B cell (primary cell): Measurements from ENCODE around the gene RARB. TPM values are rescaled to one million over a fixed set of nuclear protein-coding genes. Genes with fewer than 3 reads are reported as not detected.

Experiments used
- ATAC-seq: fragments of 200-7000 bp; cut with Tn5 transposase; one replicate; pipeline ENCODE4 v1.10.0; 2021; ENCODE audit warnings: low read depth, mild to moderate bottlenecking, moderate number of reproducible peaks, moderate library complexity
- CTCF ChIA-PET: fragments of 350-600 bp; sonication (Branson Sonifier 250); formaldehyde crosslinking; loops from one replicate; lab custom pipeline; 2021; ENCODE audit warnings: antibody characterized with exemption, inconsistent platforms; lab: Charles Lee
- POLR2A ChIA-PET: fragments of 350-600 bp; sonication (Branson Sonifier 250); formaldehyde crosslinking; loops from one replicate; lab custom pipeline; 2021; ENCODE audit warnings: antibody characterized with exemption; lab: Charles Lee
- DNase-seq: peaks from one replicate; pipeline ENCODE4 v3.0.0; 2013
- H2AFZ ChIP-seq: 2 replicates; pipeline ENCODE4 v1.6.1; 2012; ENCODE audit warnings: mild to moderate bottlenecking, low read depth, low read length; ENCODE audit not compliant: insufficient read depth, poor library complexity, severe bottlenecking
- H3K27ac ChIP-seq, 2 donors: 1 replicate in 1 of 2; 2 replicates in 1 of 2; pipeline ENCODE4 v1.5.1; 2012 to 2013; ENCODE audit warnings: low read length in 2 of 2, mild to moderate bottlenecking in 2 of 2, moderate library complexity in 1 of 2
- H3K27me3 ChIP-seq, 4 experiments: fragments of 200-600 bp in 1 of 4; sonication (generic) in 1 of 4; replicated peaks in 1 of 4; 1 replicate in 2 of 4; 2 replicates in 2 of 4; pipeline versions ENCODE4 v1.6.1 to v1.7.0; 2013 to 2016; ENCODE audit warnings: low read length in 3 of 4, mild to moderate bottlenecking in 2 of 4, mixed read lengths in 1 of 4, moderate library complexity in 1 of 4; ENCODE audit not compliant: insufficient read depth in 4 of 4, control insufficient read depth in 3 of 4; ENCODE audit errors: control extremely low read depth in 1 of 4
- H3K36me3 ChIP-seq, 2 experiments: replicated peaks in 1 of 2; 1 replicate in 1 of 2; 2 replicates in 1 of 2; pipeline versions ENCODE4 v1.6.1 to v1.7.1; 2013; ENCODE audit warnings: low read length in 1 of 2; ENCODE audit not compliant: insufficient read depth in 2 of 2, control insufficient read depth in 1 of 2; ENCODE audit errors: control extremely low read depth in 1 of 2, extremely low read depth in 1 of 2
- H3K4me1 ChIP-seq, 2 donors: fragments of 200-600 bp in 1 of 2; sonication (generic) in 1 of 2; 1 replicate in 1 of 2; 2 replicates in 1 of 2; pipeline versions ENCODE4 v1.5.1 to v1.6.1; 2013 to 2017; ENCODE audit warnings: low read length in 2 of 2; ENCODE audit not compliant: control insufficient read depth in 2 of 2, insufficient read depth in 2 of 2
- H3K4me2 ChIP-seq: replicated peaks from 2 replicates; pipeline ENCODE3; 2012; ENCODE audit warnings: mild to moderate bottlenecking, low read depth, low read length; ENCODE audit not compliant: poor library complexity, severe bottlenecking
- H3K4me3 ChIP-seq, 5 experiments: fragments of 200-600 bp in 1 of 5; sonication (generic) in 1 of 5; 1 replicate in 3 of 5; 2 replicates in 2 of 5; pipeline versions ENCODE4 v1.5.1 to v1.7.0; 2011 to 2016; ENCODE audit warnings: low read length in 4 of 5, mild to moderate bottlenecking in 4 of 5, low read depth in 2 of 5, control low read depth in 1 of 5, moderate library complexity in 1 of 5; ENCODE audit not compliant: insufficient read depth in 1 of 5; ENCODE audit errors: control extremely low read depth in 1 of 5, extremely low read depth in 1 of 5
- H3K79me2 ChIP-seq: fragments of 200-600 bp; sonication (generic); one replicate; pipeline ENCODE4 v1.6.0; 2016; ENCODE audit warnings: low read length; ENCODE audit not compliant: control insufficient read depth, insufficient read depth
- H3K9ac ChIP-seq: fragments of 200-600 bp; sonication (generic); 2 replicates; pipeline ENCODE4 v1.6.1; 2017; ENCODE audit warnings: mild to moderate bottlenecking, low read length, moderate library complexity
- H3K9me3 ChIP-seq, 3 donors: one replicate each; pipeline versions ENCODE4 v1.6.1 to v1.7.1; 2013; ENCODE audit warnings: low read length in 2 of 3; ENCODE audit not compliant: control insufficient read depth in 2 of 3, insufficient read depth in 1 of 3; ENCODE audit errors: control extremely low read depth in 1 of 3
- H4K20me1 ChIP-seq: 2 replicates; pipeline ENCODE4 v1.6.0; 2012; ENCODE audit warnings: mild to moderate bottlenecking, low read length; ENCODE audit not compliant: insufficient read depth, control insufficient read depth, poor library complexity, severe bottlenecking
- H3K27ac Mint-ChIP-seq: one replicate; pipeline ENCODE4 v1.8.0; 2021; ENCODE audit warnings: mixed read lengths
- H3K27me3 Mint-ChIP-seq: one replicate; pipeline ENCODE4 v1.8.0; 2021; ENCODE audit warnings: mixed read lengths
- H3K4me1 Mint-ChIP-seq: one replicate; pipeline ENCODE4 v1.8.0; 2021; ENCODE audit warnings: mixed read lengths
- H3K4me3 Mint-ChIP-seq: one replicate; pipeline ENCODE4 v1.8.0; 2021; ENCODE audit warnings: mixed read lengths
- H3K9me3 Mint-ChIP-seq: one replicate; pipeline ENCODE4 v1.8.0; 2022; ENCODE audit warnings: mixed read lengths; ENCODE audit not compliant: insufficient read depth
- CTCF ChIP-seq: fragments of 200-600 bp; IDR thresholded peaks from one replicate; pipeline ENCODE4 v1.8.0; 2022; ENCODE audit warnings: antibody characterized with exemption, mild to moderate bottlenecking
- EZH2 ChIP-seq: IDR thresholded peaks from 2 replicates; pipeline ENCODE4 v1.6.1; 2012; ENCODE audit warnings: borderline replicate concordance, low read depth, mild to moderate bottlenecking, moderate library complexity, low read length; ENCODE audit not compliant: insufficient read depth, poor library complexity, severe bottlenecking
- WGBS: methylation state at CpG from one replicate; pipeline ENCODE4 v1.1.5; 2013; ENCODE audit warnings: missing lambda C conversion rate; ENCODE audit not compliant: insufficient coverage; 5-methylcytosine and 5-hydroxymethylcytosine counted together
- intact Hi-C: fragments of 100-400 bp; cut with micrococcal nuclease; formaldehyde crosslinking; loops from one replicate; pipeline ENCODE4 v1.10.0; 2022
- polyA plus RNA-seq: library from polyadenylated mRNA; depleted of rRNA; stranded (reverse); fragments of >200 nt; gene quantifications from 2 replicates; pipeline ENCODE4 v1.2.3, GENCODE V29; 2012
- total RNA-seq, 2 donors: library from RNA; stranded (reverse); fragments of 120-200 nt in 1 of 2; gene quantifications; 1 replicate in 1 of 2; 2 replicates in 1 of 2; pipeline versions ENCODE4 v1.2.3 to v1.2.4, GENCODE V29; 2013 to 2022

Gene RARB
- total and polyA plus RNA-seq, 2 donors (not counting 1 experiment from before 2014, with no cell fraction given) = not detected

GRCh38 chr3:25476639-25477038 lies 48.6 kb downstream of the RARB start:
- H3K27me3 ChIP-seq = no peaks in the 10 kb centered on the region
- H2AFZ ChIP-seq = no peak overlapping the region
- H3K4me3 ChIP-seq = no peak overlapping the region
- H3K4me2 ChIP-seq = no peak overlapping the region
- DNase-seq = no peak
- ATAC-seq = no peak
- Mint-ChIP-seq H3K27me3 (peaks cover 13% of the 10 kb centered on the region), H3K9me3 (no peaks in the 10 kb centered on the region), H3K4me3 (no peak overlapping the region), H3K27ac (no peak overlapping the region), H3K4me1 (peaks cover 2% of the 10 kb centered on the region)
- H4K20me1 ChIP-seq = no peaks in the 10 kb centered on the region
- H3K4me1 ChIP-seq = no peaks in the 10 kb centered on the region
- POLR2A ChIA-PET = no interaction called here
- no peak overlapping the region for H3K9ac ChIP-seq
- H3K36me3 ChIP-seq = no peaks in the 10 kb centered on the region
- no peak for TF ChIP-seq EZH2
- no peak for TF ChIP-seq CTCF
- intact Hi-C loops = no loop called here
- no peaks in the 10 kb centered on the region for H3K79me2 ChIP-seq
- CTCF ChIA-PET = no interaction called here
- WGBS = 50% methylated on average over 1 of the region's 2 CpGs
- no peaks in the 10 kb centered on the region for H3K9me3 ChIP-seq
- no peak overlapping the region for H3K27ac ChIP-seq

- H3K27ac Mint-ChIP-seq = no peak overlapping the region
- CTCF ChIA-PET = no interaction called here
These were observed 50.2 kb downstream of the RARB start for GRCh38 chr3:25478211-25478757.

More at GRCh38 chr3:25478211-25478757, 50.2 kb downstream of the RARB start:
- no peaks in the 10 kb centered on the region for H3K4me1 ChIP-seq
- H3K36me3 ChIP-seq = no peaks in the 10 kb centered on the region
- H3K9me3 ChIP-seq = no peaks in the 10 kb centered on the region
- H3K79me2 ChIP-seq = no peaks in the 10 kb centered on the region
- POLR2A ChIA-PET = no interaction called here
- WGBS = 100% methylated on average over 4 of the region's 6 CpGs
- no peak overlapping the region for H3K9ac ChIP-seq
- Mint-ChIP-seq H3K4me3 (no peak overlapping the region), H3K4me1 (no peaks in the 10 kb centered on the region), H3K9me3 (no peaks in the 10 kb centered on the region), H3K27me3 (no peaks in the 10 kb centered on the region)
- intact Hi-C loops = no loop called here
- H3K4me2 ChIP-seq = no peak overlapping the region
- DNase-seq = no peak
- H3K27me3 ChIP-seq = no peaks in the 10 kb centered on the region
- ATAC-seq = no peak
- TF ChIP-seq EZH2 (no peak), CTCF (no peak)
- no peak overlapping the region for H3K27ac ChIP-seq
- H2AFZ ChIP-seq = no peak overlapping the region
- no peaks in the 10 kb centered on the region for H4K20me1 ChIP-seq
- no peak overlapping the region for H3K4me3 ChIP-seq
